AG09319 (cell line): ENCODE results near the gene TMCO1.
"Not testable (repeated sequence)": the region's sequence is repeated elsewhere in the genome, so short reads cannot be mapped to it uniquely, and the experiment has no call there.

ENCODE experiments used
- DNase-seq: peaks from one replicate; pipeline ENCODE4 v3.0.0-alpha.2; 2010; ENCODE audit warnings: low read depth; ENCODE audit errors: extremely low read depth
- CTCF ChIP-seq: IDR thresholded peaks from 2 replicates; pipeline ENCODE4 v1.5.1; 2011; ENCODE audit warnings: low read depth, mild to moderate bottlenecking, inconsistent platforms, low read length, moderate library complexity

Gene TMCO1

GRCh38 chr1:165763442-165763841 is 5.2 kb downstream of the TMCO1 start:
- DNase-seq, result no peak
- no peak for TF ChIP-seq CTCF

GRCh38 chr1:165762725-165763124 is 5.9 kb downstream of the TMCO1 start:
- no peak for DNase-seq
- no peak for TF ChIP-seq CTCF

GRCh38 chr1:165759095-165759494 is 9.6 kb downstream of the TMCO1 start:
- no peak for DNase-seq
- no peak for TF ChIP-seq CTCF

GRCh38 chr1:165755393-165756010 is 13.2 kb downstream of the TMCO1 start:
- DNase-seq, result no peak
- TF ChIP-seq CTCF, result no peak

- no peak for TF ChIP-seq CTCF
- no peak for DNase-seq
These were observed 14.7 kb downstream of the TMCO1 start for GRCh38 chr1:165753934-165754333.

- no peak for DNase-seq
- no peak for TF ChIP-seq CTCF
These were observed 20.1 kb downstream of the TMCO1 start for GRCh38 chr1:165748550-165748949.

GRCh38 chr1:165747632-165748447 is 20.8 kb downstream of the TMCO1 start:
- DNase-seq, result no peak
- TF ChIP-seq CTCF, result no peak

- not testable (repeated sequence) for DNase-seq
These were observed 23.8 kb downstream of the TMCO1 start for GRCh38 chr1:165744913-165745312.
